GM10847 (cell line): Measurements from ENCODE around the gene HLX.

Experiments
- POLR2A ChIP-seq: IDR thresholded peaks from 2 replicates; pipeline ENCODE4 v1.6.1; 2011; ENCODE audit not compliant: insufficient read length; ENCODE audit errors: extremely low read depth

HLX gene

DNA sequence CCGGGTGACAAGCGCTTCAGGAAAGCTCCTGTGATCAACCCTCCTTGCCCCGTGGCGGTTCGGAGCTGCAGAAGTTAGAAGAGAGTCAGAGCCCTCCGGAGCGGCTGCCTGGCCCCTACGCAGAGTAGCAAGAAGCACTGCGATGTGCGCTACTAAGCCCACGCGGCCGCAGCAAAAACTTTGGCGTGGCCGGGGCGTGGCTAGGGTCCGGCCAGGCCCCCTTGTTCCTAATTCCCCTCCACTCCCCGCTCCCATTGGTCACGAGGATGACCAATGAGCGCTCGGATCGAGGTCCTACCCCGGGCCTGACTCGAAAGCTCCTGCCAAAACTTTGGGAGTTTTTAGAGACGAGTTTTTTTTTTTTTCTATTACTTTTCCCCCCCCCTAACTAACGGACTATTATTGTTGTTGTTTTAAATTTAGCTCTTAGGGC is at the start of gene HLX:
TSS of gene HLX (plus strand) at position 368 of the 433 bp plus-strand sequence. CDS start 415 bp downstream, outside the sequence.
- no peak for TF ChIP-seq POLR2A

GRCh38 chr1:220833436-220833835 is 45.8 kb upstream of the HLX start:
- TF ChIP-seq POLR2A, result no peak

DNA sequence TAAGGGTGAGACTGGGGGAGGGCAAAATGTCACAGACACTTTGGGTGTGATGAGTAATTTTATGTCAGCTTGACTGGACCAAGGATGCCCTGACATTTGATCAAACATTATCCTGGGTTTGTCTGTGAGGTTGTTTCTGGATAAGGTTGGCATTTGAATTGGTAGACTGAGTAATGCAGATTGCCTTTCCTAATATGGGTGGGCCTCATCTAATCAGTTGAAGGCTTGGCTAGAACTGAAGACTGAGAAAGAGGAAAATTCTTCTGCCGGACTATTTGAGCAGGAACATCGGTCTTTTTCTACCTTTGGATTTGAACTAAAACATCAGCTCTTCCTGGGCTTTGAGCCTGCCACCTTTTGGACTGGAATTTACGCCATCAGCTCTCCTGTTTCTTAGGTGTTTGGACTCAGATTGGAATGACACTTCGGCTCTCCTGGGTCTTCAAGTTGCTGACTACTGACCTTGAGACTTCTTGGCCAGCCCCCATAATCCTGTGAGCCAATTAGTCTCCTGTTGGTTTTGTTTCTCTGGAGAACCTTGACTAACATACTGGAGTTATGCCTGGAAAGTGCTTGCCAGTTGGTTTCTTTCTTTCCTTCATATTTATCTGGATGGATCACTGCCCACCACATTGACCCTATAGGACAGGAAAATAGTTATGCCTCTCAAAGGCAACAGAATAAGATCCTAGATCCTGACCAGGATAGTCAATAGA is 44.9 kb upstream of the HLX start:
- TF ChIP-seq POLR2A, result no peak

GRCh38 chr1:220838578-220838977 is 40.7 kb upstream of the HLX start:
- no peak for TF ChIP-seq POLR2A

DNA sequence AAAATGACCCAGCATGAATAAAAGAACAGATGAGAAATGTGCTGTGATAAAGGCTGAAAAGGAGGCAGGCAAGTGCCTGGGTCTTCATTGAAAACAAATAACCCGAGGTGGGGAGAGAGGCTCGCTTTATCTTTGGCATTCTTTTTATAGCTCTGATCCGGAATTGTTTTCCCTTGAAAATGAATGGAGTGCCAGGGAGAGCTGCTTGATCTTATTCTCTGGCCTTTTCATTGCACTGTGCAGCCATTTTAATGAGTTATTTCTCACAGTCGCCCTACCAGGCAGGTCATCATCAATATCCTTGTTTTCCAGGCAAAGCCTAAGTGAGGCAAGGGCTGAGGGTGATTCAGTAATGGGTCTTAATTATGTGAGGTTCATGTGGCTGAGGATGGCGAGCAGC is 39.8 kb upstream of the HLX start:
- TF ChIP-seq POLR2A, result no peak

GRCh38 chr1:220841293-220841692 is 38.0 kb upstream of the HLX start:
- no peak for TF ChIP-seq POLR2A

- TF ChIP-seq POLR2A, result no peak
These were observed 35.7 kb upstream of the HLX start for GRCh38 chr1:220843481-220844011.

DNA sequence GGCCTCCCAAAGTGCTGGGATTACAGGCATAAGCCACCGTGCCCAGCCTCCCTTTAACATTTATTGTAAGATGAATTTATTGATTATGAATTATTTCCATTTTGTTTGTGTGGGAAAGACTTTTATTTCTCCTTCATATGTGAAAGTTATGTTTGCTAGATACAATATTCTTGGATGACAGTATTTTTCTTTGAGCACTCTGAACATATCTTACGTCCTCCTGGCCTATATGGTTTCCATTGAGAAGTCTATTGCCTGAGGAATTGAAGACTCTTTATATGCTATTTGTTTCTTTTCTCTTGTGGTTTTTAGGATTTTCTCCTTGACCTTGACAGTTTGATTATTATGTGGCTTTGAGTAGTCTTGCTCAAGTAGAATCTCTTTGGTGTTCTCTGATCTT is 26.8 kb upstream of the HLX start:
- no peak for TF ChIP-seq POLR2A

- no peak for TF ChIP-seq POLR2A
These were observed 6.9 kb upstream of the HLX start for GRCh38 chr1:220872296-220872695.

DNA sequence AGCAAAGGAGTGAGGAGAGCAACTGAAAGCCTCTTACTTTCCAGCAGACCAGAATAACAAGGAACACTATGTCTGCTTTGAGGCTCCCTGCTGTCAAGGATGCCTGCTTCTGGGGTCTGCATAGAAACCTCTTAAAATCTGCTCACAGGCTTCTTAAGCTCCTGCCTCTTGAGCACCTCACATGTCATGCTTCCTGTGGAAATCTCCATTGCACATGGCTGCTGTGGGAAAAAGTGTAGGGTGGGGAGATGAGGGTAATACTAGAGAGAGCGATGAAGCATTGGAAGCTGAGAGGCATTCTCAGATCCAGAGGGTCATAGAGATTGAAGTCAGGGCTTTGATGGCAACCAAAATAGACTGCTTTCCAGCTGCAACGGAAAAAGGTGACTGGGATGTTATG is 6.2 kb upstream of the HLX start:
- TF ChIP-seq POLR2A, result no peak

GRCh38 chr1:220873868-220874655 is 5.2 kb upstream of the HLX start:
- no peak for TF ChIP-seq POLR2A

- no peak for TF ChIP-seq POLR2A
These were observed 4.0 kb upstream of the HLX start for GRCh38 chr1:220875260-220875659.

- TF ChIP-seq POLR2A, result no peak
These were observed 2.5 kb upstream of the HLX start for GRCh38 chr1:220876511-220877376.

DNA sequence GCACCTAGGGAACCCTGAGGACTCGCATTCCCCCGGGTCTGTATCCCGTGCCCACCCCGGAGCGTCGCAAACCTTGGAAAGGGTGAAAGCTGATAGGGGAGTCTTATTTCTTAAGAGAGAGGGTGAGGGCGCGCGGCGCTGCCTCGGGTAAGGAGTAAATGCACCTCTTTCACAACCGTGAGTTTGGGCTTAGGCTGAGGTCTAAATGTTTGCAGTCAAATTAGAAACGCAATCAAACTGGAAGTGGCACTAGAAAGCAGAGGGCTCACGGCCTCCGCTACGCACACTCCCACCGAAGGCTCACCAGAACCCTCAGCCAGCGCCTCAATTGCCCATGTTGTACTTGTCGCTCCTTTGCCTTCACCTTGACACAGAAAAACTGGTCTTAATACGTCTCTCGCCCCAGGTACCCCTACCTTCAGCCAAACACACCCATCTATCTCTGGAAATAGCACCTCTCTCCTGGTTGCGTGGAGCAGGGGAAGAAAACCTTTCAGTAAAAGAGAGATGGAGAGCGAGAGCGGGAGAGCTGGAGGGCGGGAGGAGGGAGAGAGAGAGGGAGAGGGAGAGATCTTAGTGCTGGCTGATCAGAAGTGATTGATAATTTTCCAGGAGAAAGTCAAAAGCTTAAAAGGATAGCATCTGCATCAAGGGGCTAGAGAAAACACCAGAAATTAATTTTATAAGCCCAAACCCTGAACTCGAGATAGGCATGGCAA is 1.7 kb upstream of the HLX start:
- no peak for TF ChIP-seq POLR2A
